GM19324 (cell line): ENCODE data around the gene MTG1.
A peak's percentile ranks its signal among the peaks of the same experiment; 100 is the strongest.
"Not testable (repeated sequence)": the region's sequence is repeated elsewhere in the genome, so short reads cannot be mapped to it uniquely, and the experiment has no call there.

ENCODE experiments used
- ATAC-seq: cut with Tn5 transposase; IDR thresholded peaks from one replicate; pipeline ENCODE4 v1.9.1; 2021; ENCODE audit warnings: mild to moderate bottlenecking, moderate library complexity; ENCODE audit not compliant: unreplicated experiment, low FRiP score

MTG1 gene

DNA sequence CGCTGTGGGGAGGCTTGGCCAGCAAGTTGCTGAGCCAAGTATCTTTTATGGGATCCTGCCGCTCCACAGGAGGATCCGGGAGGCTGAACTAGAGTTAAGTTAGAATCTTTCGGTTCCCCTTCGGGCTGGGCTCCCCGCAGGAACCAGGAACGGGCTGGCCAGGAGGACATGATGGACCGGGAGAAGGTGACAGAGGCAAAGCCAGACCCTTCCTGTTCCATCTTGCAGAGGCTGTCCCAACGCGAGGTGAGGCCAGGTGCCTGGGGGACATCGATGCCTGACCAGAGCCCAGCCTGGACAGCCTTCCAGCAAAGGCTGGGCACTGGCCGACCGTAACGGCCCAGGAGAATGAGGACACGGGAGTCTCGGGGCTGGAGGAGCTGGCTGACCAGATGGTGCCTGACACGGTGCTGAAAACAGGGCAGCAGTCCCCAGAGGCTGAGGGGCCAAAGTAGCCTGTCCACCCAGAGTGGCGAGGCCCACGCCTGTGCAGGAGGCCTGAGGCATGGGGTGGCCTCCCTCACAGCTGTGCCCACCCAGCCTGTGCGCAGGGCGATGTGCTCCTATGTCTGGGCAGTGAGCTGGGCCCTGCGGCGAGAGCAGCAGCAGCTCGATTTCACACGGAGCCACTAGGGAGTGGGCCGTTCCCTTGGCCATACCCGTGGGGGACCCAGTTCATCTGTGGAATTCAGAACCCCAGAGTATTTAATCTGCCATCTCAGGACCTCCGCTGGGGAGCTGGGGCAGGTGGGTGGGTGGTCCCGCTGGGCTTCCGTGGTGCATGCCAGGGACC lies 16.7 kb upstream of the MTG1 start:
- ATAC-seq: no peak

- no peak for ATAC-seq
These were observed 16.1 kb upstream of the MTG1 start for GRCh38 chr10:133377818-133378250.

DNA sequence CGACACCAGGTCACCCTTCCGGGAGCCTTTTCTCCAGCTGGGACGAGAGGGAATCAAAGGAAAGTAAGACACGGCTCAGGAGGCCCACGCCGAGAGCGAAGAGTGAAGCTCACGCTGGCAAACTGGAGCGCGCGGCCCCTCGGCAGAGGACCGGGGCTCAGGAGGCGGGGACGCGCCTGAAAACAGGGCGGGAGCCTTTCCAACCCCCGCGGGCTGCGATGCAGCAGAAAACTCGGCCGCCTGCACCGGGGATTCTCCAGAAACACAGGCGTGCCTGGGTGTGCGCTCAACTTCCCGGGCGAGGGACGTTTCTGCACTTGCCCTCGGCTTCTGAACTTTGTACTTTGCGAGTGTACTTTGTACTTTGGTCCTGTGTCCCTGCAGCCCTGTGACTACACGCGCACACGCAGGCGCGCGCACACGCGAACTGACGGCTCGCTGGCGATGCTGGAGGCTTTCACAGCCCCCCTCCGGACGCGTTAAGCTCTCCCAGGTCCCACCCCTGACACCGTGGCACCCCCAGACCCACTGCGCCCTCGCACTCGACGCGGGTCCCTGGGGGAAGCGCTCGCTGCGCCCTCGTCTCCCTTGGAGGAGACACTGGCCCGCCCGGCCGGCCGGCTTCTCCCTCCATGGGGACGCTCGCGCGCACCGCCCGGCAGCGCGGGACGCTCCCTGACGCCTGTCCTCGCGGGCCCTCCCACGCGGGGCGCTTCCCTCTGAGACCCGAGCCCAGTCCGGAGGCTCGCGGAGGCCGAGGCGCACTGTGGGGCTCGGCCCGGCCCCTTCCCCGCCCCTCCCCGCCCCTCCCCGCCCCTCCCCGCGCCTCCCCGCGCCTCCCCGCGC lies 15.5 kb upstream of the MTG1 start:
- peak; percentile 60 for ATAC-seq

DNA sequence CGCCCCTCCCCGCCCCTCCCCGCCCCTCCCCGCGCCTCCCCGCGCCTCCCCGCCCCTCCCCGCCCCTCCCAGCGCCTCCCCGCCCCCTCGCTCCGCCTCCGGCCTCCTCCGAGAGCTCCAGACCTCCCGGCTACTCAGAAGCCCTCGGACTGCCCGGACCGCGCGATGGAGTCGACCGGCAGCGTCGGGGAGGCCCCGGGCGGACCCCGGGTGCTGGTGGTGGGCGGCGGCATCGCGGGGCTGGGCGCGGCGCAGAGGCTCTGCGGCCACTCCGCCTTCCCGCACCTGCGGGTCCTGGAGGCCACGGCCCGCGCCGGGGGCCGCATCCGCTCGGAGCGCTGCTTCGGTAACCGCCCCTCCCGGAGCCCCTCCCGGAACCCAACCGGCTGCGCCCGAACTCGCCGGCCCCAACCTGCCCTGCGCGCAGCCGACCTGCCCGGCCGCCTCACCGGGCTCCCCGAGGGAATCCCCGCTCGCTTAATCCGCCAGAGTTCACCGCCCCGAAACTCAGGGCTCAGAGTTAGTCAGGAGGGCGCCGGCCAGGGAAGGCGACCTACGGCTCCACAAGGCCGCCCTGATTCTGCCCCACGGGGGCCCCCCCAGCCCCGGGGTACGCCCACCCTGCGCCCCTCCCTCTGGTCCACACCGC lies 14.7 kb upstream of the MTG1 start, which contains the start of gene PAOX:
Gene PAOX (plus strand): TSS at position 111 of the 649 bp plus-strand sequence. CDS start 55 bp downstream, at position 166.
- peak; percentile 59 for ATAC-seq

- ATAC-seq: no peak
These were observed 13.9 kb upstream of the MTG1 start for GRCh38 chr10:133379801-133380666.

- no peak for ATAC-seq
These were observed 12.9 kb upstream of the MTG1 start for GRCh38 chr10:133381036-133381435.

GRCh38 chr10:133383551-133383950 lies 10.4 kb upstream of the MTG1 start:
- no peak for ATAC-seq

- ATAC-seq: no peak
These were observed 9.9 kb upstream of the MTG1 start for GRCh38 chr10:133384071-133384470.

DNA sequence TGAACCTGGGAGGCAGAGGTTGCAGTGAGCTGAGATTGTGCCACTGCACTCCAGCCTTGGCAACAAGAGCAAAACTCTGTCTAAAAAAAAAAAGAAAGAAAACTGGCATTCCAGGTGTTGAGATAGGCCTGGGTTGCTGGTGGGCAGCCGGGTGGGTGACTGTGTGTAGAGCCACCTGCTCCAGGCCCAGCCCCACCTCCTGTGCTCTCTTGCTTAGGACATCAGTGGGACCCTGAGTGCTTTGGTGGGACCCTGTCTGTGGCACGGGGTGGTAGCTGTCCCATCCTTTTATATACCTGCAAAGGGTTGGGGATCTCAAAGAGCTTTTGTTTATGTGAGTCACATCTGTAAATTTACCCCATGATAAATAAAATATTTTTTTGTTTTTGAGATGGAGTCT lies 8.7 kb upstream of the MTG1 start:
- ATAC-seq: no peak

- ATAC-seq: not testable (repeated sequence)
These were observed 7.0 kb upstream of the MTG1 start for GRCh38 chr10:133386951-133387350.

DNA sequence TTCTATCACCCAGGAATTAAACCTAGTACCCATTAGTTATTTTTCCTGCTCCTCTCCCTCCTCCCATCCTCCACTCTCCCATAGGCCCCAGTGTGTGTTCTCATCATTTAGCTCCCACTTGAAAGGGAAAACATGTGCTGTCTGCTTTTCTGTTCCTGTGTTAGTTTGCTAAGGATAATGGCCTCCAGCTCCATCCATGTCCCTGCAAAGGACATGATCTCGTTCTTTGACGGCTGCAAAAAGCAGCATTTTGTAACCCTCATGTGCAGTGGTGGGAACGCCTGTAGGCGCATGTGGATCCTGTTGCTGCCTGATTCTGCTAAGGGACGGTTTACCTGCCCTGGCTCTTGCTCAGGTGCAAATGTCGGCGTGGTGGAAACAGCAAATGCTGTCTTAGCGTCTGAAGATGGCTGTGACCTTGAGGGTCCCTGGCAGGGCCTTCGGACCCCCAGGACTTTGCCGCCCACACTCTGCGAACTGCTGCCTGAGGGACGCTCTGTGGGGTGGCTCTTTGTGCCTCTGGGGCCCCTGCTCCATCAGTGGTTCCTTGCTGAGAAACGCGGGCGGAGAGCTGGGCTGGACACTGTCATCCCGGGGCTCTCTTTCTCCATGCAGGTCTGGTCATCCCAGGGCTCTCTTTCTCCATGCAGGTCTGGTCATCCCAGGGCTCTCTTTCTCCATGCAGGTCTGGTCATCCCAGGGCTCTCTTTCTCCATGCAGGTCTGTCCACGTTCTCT lies 5.6 kb upstream of the MTG1 start:
- ATAC-seq: no peak

- ATAC-seq: peak; percentile 81
These were observed 4.8 kb upstream of the MTG1 start for GRCh38 chr10:133388973-133389818.

GRCh38 chr10:133390597-133391248 lies 3.2 kb upstream of the MTG1 start:
- no peak for ATAC-seq

- ATAC-seq: no peak
These were observed 2.7 kb upstream of the MTG1 start for GRCh38 chr10:133391249-133391635.

DNA sequence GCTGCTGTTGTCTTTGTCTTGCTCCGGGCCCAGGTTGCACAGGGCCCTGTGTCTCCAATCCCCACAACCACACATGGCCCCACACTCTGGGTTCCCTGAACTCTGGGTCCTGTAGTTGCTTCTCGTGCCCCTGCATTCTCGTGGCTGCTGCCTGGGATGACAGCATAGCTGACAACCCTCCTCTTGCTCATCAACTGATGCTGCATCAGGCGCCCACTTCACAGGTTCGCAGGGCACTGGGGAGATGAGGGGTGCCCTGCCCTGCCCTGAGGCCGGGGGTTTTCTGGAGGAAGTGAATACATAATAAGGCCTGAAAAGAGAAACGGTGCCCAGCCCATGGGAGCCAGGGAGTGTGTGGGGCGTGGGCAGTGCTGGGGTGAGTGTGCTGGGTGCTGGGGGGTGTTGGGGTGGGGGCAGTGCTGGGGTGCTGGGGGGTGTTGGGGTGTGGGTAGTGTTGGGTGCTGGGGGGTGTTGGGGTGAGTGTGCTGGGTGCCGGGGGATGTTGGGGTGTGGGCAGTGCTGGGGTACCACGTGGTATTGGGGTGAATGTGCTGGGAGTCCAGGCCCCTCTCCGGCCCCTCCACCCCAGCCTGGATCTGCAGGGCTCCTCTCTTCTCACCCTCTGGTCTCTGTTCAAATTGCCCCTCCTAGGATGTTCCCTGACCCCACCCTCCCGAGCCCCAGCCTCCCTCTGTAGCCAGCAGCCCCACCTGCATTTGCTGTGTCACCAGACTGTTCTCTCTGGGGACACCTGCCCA lies 2.0 kb upstream of the MTG1 start:
- ATAC-seq: no peak

- ATAC-seq: no peak
These were observed 425 bp upstream of the MTG1 start for GRCh38 chr10:133393401-133394063.

DNA sequence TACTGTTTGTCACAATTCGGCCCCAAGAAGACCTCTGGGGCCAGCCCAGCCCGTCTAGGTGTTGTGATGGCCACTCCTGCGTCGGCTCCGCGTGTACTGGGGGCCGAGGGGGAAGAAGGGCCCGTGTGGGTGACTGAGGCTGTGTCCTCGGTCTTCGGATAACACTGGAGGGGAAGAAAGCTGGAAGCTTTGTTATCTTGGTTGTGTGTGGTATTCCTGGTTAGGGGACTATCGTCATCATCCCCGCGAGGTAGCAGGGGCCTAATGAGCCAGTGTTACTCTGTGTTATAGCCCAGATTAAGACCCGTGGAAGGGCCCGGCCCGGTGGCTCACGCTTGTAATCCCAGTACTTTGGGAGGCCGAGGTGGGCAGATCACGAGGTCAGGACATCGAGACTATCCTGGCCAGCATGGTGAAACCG lies 854 bp downstream of the MTG1 start:
- no peak for ATAC-seq
